T-helper 2 cell treated with Interferon-gamma antibody and Interleukin-4, amounts not matched to agents 100 ng/mL and 5 ng/mL, for 36 hours (primary cell): Measurements from ENCODE around the gene CHML. TPM values are rescaled to one million over a fixed set of nuclear protein-coding genes. Genes with fewer than 3 reads are reported as not detected.

ENCODE experiments used
- intact Hi-C: fragments of 100-400 bp; cut with micrococcal nuclease; formaldehyde crosslinking; loops from one replicate; pipeline ENCODE4 v1.15.1; 2023
- total RNA-seq: library from RNA; stranded (reverse); gene quantifications from 2 replicates; pipeline ENCODE4 v1.2.3, GENCODE V29; 2022

The CHML gene
- total RNA-seq, 1 donor from 2014 or later, result 13.2 TPM

DNA sequence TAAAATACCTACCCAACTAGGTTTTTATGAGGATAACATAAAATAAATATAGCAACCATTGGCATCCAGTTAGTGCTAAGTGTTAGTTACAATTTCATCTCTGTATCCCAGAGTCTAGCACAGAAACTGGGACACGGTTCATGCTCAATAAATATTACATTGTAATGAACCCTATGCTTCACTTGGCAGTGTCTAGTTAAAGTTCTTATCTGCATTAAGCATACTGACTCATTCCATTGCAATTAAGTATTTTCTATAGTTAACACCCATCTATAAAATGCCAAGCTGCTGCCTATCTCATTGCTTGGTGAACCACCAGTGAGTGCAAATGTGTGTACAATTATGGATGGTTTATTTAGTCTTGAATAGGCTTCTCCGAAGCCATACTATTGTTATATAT lies 15.2 kb downstream of the CHML start:
- intact Hi-C loops, result no loop called here

DNA sequence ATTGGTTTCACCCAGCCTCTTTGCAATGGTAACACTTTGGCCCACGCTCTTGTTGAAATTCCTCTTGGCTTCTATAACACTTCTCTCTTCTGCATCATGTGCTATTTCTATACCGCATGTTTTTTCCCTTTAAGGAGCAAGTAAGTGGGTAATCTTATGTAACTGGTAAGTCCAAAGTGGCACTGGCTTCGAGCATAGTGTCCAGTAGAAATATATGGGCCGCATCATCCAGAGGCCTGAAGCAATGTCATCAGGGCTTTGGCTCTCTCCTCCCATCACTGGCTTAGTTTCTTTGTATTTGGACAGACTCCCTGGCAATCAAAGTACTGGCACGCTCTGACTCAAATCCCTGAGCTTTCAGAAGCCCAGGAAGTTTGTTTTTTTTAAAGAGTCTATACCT lies 17.5 kb downstream of the CHML start:
- intact Hi-C loops, result no loop called here

DNA sequence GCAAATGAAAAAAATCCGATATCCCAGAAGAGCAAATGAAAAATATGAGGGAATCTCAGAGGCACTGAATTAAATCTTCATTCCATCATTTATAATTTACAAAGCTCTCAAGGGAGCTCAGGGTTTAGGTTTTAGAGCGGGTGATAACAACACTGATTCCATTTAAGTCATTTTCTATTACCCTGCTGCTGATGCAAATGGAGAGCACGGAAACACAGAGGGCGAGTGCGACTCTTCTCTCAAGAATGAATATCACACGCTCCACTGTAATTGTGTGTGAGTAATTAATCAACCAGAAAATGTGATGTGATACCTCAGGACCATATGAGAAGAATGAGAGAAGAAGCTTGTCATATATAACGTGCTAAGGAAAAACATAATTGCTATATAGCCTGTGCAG lies 22.7 kb downstream of the CHML start:
- intact Hi-C loops, result no loop called here

DNA sequence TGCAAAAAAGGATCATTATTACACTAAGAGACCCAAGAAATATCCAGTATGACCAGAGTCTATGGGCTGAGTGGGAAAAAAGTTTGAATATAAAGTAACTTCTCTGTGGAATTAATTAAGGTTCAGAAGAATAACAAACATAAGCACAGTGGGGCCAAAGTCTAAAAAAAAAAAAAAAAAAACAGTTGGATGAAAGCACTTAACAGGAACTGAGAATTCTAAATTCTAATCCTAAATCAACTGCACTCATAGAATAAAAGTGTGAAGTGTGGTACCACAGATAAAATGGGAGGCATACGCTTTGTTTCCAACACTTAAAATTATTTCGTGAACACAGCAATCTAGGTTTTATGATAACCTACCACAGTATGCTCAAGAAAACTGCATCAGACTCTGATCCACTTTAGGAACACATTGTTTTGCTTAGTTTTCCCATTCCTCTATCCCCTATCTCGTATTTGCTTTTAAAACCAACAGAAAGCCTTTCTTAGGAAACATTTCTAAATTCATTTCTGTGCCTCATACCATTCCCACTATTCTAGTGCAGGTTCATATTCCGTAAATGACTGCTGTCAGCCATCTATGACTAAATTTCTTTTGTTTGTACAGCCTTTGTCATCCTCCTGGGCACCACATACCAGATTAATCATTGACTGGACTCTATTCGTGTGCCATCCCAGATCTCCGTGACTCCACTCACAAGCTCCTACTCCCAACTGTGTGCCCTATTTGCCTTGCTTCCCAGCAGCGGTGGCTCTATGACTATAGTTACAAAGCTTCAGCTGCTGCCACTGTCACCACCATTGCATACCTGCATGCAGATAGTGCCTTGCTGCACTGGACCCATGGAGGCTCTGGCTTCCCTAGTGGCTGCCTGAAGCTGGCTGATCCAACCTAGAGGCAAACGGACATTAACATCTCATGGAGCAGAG lies 24.9 kb downstream of the CHML start:
- intact Hi-C loops, result no loop called here

DNA sequence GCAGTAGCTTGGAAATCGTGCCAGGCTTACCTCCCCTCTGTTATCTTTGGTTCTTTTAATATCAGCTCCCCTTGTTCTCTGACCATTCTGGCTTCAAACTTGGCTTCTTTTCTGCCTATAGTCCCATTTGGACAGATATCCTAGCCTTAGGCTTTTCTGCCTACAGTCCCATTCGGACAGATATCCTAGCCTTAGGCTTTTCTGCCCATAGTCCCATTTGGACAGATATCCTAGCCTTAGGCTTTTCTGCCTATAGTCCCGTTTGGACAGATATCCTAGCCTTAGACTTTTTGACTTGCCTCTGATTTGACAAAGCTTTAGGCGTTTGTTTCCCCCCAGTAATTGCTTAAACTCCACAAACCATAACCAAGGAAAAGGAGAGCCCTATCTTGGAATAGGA lies 25.6 kb downstream of the CHML start:
- intact Hi-C loops, result no loop called here

DNA sequence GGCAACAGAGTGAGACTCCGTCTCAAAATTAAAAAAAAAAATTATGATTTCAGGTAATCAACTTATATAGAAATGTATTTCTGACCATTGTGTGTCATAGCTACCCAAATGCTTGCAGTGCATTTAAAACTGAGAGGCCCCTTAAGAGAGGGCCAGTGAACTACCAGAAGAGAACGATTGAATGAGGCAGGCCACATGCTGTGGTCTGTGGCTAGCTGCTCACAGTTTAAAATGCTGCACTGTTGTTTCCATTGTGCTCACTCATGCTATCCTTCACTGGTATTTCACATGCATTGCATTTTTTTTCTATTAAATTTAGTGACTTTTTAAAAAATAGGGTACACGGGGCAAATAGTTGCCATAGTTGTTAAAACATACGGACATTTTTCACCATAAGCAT lies 26.0 kb downstream of the CHML start:
- intact Hi-C loops, result no loop called here

DNA sequence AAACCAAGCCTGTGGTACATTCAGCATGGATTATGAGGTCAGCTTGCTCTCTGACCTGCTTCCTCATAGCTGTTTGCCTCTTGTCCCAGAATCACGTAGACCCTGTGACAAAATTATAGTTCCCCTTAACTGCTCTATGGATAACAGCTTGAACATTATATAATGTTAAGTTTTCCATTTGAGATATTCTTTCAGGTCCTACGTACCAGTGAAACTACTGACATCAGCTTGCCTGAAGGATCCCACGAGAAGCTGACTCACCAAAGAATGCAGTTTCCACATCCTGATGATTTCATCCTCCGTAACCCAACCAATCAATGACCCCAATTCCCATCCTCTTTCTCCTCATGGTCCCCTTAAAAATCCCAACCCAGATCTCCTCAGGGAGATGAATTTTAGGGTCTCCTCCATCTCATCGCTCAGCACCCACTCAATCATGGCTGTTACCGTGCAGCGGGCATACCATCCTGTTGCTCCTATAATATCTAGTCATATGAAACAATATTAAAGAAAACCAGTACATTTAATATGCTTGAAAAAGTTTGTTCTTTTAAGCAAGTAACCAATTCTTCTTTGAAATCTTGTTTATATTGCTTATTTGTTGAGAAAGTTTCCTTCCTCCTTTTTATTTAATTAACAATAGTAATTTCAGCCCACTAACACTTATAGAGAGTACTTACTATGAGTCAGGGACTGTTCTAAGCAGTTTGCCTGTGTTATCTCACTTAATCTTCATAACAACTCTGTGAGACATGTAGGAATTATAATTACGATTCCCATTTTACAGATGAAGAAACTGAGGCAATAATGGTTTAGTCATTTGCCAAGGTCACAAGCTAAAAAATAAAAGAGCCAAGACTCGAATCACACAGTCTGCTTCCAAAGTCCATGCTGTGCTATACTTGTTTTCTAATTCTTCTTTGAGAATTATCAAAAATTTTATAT lies 27.4 kb downstream of the CHML start:
- intact Hi-C loops, result no loop called here

DNA sequence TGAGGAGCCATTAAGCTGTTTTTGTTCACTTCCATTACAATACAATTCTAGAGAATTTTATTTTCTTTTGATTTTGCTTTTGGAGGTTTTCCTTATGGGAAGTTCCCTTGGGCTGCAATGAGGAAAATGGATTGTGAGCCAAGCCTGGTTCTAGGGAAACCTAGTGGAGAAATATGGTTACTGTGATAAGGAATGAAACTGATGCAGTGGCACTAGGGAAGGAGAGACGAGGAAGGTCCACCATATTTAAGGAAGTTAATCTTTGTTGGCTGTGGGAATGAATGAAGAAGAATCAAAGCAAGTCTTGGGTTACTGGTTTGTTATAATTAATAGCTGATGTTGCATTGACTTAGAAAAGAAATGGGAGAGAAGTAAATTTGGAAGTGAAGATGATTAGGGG lies 28.4 kb downstream of the CHML start:
- intact Hi-C loops, result loop anchor here (1.0 kb wide), 6 partner anchors 16 to 406 kb away; no protein-coding TSS in a partner anchor

DNA sequence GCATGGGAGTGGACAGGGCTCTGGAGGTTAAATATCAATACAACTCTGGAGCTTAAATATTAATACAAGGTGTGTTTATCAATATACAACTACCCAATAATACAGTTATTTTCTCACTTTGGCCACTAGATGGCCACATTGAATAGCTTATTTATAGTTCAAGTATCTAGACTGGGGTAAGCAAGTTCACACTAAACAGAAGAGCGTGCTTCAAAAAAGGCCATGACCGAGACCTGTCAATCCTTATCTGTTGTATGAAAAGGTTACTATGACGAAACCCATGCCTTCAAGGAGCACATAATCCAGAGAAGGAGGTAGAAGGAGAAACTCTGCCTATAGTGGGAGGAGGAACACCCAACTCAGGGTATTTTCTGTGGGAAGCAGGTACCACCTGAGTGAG lies 29.1 kb downstream of the CHML start:
- intact Hi-C loops, result loop anchor here (1.0 kb wide), 6 partner anchors 16 to 406 kb away; no protein-coding TSS in a partner anchor

DNA sequence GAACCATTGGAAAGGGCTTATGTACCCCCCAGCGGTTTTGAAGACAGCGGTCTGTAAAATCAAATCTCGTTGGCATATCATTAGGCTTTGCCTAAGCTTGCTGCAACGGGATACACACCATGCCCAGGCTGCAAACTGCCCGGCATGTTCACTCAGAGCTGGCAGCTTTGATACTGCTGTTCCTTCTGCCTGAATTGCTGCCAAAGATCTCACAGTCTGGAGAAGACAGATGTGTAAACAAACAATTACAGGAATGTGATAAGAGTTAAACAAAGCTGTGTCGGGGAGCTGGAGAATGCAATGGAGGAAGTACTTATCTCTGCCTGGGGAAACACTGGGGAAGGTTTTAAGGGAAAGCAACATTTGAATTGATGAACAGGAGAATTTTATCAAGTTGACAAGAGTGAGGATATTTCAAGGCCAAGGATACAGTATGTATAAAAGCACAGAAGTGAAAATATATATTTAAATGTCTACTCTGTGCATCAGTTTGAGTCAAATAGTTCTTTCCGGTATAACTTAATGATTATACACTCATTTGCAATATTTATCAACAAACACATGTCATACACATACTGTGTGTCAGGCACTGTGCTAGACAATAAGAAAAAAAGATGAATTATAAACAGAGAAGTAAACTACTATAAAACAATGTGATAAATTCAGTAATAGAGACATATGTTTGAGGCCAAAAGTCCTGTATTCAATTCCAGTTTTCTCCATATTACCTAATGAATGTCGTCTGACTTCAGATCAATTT lies 29.9 kb downstream of the CHML start:
- intact Hi-C loops, result no loop called here

DNA sequence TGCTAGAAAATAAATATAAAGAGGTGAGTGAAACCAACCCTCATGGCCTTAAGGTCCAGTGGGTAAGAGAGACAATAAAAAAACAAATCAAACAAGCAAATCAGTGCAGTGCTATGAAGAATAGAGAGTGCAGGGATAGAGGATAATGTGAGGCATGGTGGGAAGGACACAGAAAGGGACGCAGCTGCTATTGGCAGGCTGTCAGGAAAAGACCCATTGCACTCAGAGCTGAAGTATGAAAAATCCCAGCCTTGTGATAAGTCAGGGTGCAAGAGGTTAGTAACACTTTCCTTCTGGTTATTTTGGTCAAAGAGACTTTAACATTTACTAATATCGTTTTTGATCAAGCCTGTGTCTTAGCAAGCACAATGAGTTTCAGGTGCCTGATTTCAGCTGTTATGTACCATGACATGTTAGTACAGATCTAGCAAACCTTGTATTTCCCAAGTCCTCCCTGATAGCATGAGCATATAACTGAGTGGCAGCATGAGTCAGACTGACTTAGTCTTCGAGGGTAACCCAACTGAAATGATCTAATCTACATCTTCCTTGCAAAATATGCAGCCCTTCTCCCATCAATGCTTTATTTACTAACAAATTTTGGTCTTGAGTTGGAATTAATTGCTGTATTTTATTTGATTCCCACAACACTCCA lies 31.7 kb downstream of the CHML start:
- intact Hi-C loops, result no loop called here

DNA sequence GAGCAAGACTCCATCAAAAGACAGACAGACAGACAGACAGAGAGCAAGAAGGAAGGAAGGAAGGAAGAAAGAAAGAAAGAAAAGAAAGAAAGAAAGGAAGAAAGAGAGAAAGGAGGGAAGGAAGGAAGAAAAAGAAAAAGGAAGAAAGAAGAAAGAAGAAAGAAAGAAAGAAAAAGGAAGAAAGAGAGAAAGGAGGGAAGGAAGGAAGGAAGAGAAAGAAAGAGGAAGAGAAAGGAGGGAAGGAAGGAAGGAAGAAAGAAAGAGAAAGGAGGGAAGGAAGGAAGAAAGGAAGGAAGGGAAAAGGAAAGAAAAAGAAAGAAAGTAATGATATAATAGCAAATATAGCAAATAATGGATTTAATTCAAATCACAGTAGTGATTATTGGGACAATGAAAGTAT lies 32.7 kb downstream of the CHML start:
- intact Hi-C loops, result no loop called here

DNA sequence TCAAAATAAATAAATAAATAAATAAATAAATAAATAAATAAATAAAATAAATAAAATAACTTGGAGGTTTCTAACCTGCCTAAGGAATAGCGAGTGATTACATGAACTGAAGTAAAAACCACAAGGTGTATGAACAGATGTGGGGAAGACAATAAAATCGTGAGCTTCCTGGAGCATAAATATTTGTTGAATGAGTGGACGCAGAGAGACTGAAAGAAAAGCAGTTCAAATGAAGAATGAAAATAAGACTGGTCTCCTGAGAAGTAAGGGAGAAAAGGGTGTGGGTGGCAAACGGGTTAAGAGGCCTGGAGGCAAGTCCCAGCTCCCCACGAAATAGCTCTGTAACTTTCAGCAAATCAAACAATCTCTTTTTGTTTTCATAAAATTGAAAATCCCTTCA lies 33.6 kb downstream of the CHML start:
- intact Hi-C loops, result no loop called here

DNA sequence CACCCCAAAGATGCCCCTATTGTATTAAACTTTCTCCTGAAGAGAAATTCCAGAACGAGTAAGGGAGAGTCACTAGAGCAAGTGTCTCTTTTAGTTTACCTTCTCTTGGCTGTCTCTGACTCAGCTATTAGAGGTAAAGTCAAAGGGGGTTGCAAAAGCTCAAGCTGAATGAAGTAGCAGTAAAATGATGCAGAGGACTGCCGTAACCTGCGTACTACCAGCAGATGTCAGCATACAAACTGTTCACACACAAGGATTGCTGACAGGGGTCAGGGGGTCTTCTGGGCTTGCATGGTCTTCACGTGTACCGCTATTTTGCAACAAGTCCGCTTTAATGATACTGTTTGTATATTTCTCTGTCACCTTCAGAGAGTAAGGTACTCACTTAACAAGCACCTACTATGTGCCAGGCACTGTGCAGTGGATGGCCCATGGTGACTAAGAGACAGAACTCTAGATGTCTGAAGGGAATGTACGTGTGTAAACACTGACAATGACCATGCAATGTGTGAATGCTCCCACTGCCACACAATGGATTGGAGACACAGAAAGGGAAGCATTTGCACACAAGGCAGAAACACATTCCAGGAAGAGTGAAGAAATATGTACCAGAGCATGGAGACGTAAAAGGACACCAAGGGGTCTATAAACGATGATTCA lies 34.9 kb downstream of the CHML start:
- intact Hi-C loops, result no loop called here

DNA sequence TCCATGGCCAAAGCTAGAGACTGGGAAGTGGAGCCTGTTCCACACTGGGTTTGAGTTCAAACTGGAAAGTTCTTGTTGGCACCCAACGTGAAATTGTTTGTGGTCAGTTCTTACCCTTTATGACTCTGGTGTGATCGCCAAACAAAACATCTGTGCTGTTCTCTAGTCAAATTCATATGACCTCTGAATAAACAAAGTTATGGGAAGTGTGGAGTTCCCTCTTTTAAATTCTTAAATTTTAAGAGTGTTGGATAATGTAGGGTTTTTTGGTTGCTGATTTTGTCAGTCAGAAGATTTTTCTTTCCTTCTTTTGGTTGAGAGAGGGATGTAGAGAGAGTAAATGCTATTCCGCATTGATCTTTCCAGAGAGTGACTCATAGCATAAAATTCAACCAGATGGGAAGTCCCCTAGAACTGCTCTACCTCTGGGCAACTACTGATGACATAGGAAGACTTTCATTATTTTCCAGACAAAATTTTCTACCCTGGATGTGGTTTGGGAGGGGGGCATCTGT lies 36.4 kb downstream of the CHML start:
- intact Hi-C loops, result no loop called here

DNA sequence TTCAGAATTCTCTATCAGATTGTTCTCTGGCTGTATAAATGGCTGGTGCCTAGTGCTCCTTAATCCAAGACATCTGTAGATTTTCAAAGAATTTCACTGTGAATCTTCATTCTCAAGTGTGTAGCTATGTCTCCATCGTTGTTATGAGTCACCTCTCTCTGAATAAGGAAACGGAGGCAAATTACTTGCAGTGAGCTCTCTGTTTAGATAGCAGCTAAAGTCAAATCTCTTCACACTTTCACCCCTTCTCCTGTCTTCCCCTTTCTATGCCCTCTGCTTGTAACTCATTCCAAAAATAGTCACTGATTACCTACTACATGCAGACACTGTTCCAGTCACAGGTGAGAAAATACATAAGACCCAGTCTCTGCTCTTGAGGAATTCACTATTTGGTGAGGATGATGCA lies 39.7 kb downstream of the CHML start:
- intact Hi-C loops, result no loop called here

DNA sequence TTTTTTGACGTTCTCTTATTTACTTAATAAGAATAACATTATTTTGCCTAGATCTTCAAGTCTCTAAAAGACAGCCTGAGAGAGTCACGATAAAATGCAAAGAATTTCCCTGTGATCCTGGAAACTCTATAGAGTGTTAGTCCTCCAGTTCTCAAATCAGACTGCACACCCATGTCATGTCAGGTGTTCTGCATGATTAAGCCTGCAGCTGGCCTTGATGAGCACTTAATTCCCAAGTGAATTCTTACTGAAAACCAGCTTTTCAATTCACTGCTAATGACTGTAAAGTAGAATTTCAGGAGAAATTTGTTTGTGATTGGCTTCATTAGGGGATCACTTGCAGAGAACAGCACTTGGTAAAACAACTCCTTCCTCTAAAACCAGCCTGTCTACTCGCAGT lies 41.9 kb downstream of the CHML start:
- intact Hi-C loops, result no loop called here

DNA sequence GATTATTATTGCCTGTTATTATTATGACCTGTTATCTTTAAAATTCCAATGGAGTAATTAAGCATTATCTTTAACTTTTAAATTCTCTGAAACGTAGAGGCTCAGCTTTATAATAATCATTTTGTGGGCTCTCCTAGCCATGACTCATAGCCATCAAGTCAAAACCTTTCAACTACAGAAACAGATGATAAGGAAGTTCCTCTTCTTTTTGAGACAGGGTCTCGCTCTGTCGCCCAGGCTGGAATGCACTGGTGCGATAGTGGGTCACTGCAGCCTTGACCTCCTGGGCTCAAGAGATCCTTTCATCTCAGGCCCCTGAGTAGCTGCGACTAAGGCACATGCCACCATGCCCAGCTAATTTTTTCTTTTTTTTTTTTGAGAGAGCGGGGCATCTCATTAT lies 43.5 kb downstream of the CHML start:
- intact Hi-C loops, result no loop called here

DNA sequence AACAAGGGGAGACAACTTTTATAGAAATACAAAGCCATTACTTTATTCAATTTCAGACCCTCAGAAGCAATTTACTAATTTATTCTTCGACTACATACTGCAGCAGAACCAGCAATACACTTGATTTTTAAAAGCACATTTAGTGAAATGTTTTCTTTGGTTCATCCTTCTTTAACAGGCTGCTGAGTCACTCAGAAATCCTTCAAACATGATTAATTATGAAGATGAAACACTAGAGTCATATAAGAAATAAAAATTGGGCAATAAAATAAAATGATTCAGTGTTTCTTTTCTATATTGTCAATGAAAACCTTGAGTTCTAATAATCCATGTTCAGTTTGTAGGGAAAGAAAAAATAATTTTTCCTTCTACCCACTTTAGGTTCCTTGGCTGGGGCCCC lies 47.0 kb downstream of the CHML start:
- intact Hi-C loops, result no loop called here
